ENCODE measurements around the gene PTPRZ1.

PTPRZ1 gene

GRCh38 chr7:121954803-121955202 is 81.8 kb downstream of the PTPRZ1 start:
- no peak for DNase-seq (ENCODE audit: low read depth)

- no peak for DNase-seq (ENCODE audit: low read depth)
These were observed 84.7 kb downstream of the PTPRZ1 start for GRCh38 chr7:121957626-121958025.

DNA sequence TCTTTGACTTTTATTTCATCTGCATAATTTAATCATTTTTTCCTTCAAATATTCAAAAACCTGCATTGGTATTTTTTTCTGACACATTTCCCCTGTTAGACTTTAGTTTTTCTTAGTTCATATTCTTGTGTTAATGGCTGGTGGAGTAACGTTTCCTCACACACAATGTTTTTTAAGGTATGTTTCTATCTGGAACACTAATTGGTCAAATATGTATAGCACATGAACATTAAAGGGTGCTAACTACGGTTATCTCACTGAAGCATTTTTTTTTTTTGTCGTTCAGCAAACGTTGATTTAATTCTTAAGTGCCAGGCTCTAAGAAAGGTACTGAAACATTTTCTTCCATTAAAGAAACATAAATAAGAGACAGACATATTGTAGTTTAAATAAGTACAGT is 87.7 kb downstream of the PTPRZ1 start:
- no peak for DNase-seq (ENCODE audit: low read depth)

DNA sequence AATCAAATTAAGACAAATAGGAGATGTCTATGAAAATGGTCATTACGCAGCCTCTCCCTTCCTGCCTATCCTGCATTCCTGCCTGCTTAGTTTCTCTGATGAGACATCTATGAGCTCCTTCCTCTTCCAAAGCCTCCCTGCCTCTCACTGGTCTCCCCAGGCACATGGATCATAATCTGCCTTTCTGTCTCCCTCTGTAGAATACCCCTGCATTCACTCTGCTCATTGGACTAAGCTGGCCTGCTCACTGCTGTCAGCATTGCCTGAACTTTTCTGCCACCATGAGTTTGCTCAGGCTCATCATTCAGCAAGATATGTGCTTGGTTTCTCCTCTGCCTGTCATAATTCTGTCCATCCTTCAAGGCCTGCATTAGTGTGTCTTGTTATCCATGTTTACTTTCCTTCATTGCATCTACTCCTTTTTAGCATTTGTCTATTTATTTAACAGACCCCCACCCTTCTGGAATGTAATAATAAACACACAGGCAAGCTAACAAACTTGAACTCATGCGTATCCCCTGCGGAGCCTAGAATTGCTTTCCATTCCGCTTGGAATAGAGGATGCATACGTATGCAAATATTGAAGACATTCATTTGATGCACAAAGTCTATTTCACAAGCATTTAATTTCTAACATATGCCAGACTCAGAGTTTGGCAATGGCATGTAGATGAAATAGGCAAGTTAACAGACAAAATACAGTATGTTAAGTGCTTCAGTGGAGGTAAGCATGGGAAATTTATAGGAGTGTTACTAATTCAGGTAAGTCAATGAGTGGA is 88.3 kb downstream of the PTPRZ1 start:
- no peak for DNase-seq (ENCODE audit: low read depth)

DNA sequence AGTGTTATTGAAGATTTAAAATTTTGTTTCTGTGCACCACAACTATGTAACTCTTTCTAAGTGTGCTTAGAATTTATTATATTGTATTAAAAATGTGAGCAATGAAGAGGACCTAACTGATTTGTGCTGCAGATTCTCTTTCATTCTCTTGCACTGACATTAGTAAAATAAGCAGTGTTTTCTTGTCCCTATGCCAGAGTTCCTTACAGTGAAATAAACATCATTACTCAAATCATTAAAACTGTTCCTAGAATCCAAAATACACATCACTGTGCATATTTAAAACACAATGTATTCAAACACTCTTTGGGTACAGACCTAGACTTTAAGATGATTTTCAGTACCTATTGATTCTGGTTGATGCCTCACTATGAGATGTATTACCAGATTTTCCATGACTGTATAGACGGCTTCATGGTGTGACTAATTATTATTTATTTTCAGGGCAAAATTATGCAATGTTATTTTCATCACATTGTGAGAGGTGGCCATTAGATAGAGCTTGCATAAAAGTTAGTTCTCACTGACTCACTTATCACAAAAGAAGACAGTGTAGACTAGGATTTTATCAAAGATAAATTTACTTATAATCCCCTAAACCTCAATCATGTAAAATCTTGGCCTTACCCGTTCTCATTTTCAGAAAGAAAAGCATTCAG is 93.4 kb downstream of the PTPRZ1 start:
- no peak for DNase-seq (ENCODE audit: low read depth)

GRCh38 chr7:121966935-121967332 is 94.0 kb downstream of the PTPRZ1 start:
- DNase-seq (ENCODE audit: low read depth): no peak

- no peak for DNase-seq (ENCODE audit: low read depth)
These were observed 112.6 kb downstream of the PTPRZ1 start for GRCh38 chr7:121985476-121986030.

- DNase-seq (ENCODE audit: low read depth): no peak
These were observed 119.1 kb downstream of the PTPRZ1 start for GRCh38 chr7:121992068-121992467.

DNA sequence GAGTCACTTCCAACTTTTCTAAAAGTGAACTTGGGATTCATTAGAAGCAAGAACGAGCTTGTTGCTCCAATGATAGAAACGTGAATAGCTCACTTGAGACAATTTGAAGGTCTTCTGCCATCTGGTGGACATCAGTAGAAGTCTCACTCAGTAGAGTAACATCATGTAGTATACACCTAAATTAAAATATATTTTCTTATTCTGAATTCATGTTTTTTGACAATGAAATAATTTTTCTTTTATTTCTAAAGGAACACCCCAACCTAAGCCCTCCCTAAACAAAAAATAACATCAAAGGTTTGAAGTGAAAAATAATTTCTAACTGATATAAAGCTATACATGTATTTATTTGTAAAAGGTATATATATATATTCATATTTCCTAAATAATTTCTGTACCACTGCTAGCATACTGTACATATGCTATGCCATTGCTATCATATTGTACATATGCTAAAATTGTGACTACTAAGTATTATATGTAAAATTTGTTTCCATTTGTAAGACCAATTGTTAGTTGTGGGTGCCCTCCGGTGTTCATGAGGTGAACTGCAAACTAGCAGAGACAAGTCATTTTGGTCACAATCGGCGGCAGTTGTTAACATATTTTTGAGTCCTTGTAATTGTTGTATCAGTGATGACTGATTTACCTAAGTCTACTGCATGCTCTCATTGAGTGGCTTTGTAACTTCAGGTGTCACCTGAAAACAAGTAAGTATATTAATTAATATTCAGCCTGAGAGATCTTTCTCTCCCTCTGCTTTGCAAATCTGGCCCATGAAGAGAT is 121.9 kb downstream of the PTPRZ1 start:
- peak; percentile 27 for DNase-seq (ENCODE audit: low read depth)

DNA sequence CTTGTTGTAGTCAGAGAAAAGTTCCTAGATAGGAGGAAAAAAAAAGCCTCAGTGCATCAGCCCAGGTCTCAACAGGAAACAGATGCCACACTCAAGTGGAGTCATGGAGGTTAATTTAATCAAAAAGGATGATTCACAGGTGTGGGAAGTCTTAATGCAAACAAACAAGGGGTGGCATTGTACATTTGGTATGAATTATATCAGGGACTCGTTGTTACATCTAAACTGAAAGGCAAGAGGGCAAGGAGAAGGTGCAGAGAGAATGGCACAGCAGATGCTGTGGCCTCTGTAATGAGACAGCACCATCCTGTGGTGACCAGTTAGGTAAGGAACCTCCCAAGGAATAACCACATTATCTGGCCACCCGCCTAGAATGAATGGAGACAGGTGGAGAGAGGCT is 133.7 kb downstream of the PTPRZ1 start:
- DNase-seq (ENCODE audit: low read depth): no peak

- DNase-seq (ENCODE audit: low read depth): no peak
These were observed 137.2 kb downstream of the PTPRZ1 start for GRCh38 chr7:122010116-122010515.

DNA sequence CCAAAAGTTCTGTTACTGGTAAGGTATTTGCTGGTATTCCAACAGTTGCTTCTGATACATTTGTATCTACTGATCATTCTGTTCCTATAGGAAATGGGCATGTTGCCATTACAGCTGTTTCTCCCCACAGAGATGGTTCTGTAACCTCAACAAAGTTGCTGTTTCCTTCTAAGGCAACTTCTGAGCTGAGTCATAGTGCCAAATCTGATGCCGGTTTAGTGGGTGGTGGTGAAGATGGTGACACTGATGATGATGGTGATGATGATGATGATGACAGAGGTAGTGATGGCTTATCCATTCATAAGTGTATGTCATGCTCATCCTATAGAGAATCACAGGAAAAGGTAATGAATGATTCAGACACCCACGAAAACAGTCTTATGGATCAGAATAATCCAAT is 140.1 kb downstream of the PTPRZ1 start:
- no peak for DNase-seq (ENCODE audit: low read depth)

- DNase-seq (ENCODE audit: low read depth): no peak
These were observed 140.7 kb downstream of the PTPRZ1 start for GRCh38 chr7:122013630-122014029.

DNA sequence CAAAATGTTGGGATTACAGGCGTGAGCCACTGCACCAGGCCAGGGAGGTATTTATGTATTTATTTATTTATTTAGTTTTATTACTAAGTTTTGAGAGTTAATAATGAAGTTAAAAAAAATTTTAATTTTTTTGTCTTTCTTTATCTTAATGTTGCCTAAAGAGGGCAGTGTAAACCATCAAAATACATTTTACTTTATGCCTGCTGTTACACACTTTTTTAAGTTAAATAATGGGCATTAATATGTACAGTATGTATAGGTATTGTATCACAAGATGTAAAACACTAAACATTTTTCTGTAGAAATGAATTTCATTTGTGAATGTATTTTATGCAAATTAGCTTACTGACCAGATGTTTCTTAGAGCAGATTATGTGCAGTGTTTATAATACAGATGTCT is 141.7 kb downstream of the PTPRZ1 start:
- DNase-seq (ENCODE audit: low read depth): no peak

- no peak for DNase-seq (ENCODE audit: low read depth)
These were observed 145.1 kb downstream of the PTPRZ1 start for GRCh38 chr7:122018032-122018431.

GRCh38 chr7:122027058-122027457 is 154.1 kb downstream of the PTPRZ1 start:
- no peak for DNase-seq (ENCODE audit: low read depth)

- no peak for DNase-seq (ENCODE audit: low read depth)
These were observed 160.7 kb downstream of the PTPRZ1 start for GRCh38 chr7:122033641-122034040.

GRCh38 chr7:122035876-122036275 is 162.9 kb downstream of the PTPRZ1 start:
- no peak for DNase-seq (ENCODE audit: low read depth)

GRCh38 chr7:122038134-122038533 is 165.2 kb downstream of the PTPRZ1 start:
- DNase-seq (ENCODE audit: low read depth): no peak

GRCh38 chr7:122038904-122039303 is 165.9 kb downstream of the PTPRZ1 start:
- no peak for DNase-seq (ENCODE audit: low read depth)

DNA sequence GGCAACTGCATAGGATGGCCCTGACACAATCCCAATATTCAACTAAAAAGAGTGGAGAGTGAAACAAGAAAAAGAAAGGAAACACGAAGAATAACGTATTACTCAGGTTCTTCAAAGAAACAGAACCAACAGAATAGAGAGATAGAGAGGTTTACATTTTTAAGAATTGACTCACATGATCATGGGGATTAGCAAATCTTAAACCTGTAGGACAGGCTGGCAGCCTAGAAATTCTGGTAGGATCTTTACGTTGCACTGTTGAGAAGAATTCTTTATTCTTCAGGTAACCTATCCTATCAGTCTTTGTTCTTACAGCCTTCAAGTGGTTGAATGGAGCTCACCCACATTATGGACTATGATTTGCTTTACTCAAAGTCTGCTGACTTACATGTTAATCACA is 167.2 kb downstream of the PTPRZ1 start:
- no peak for DNase-seq (ENCODE audit: low read depth)

DNA sequence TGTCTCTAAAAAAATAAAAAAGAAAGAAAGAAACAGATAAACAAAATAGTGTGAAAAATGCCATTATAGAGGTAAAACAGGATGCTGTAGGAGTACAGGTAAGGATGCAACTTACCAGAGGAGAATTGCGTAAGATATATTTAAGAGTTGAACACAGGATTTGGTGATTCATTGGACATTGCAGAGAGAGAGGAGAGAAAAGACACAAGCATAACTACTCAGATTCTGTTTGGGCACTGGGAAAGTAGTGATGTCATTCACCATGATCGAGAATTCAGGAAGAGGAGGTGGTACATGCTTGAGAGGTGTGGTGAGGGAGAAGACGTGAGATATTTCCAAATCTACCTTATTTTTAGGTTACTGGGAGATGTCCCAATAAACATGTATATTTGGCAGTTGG is 173.4 kb downstream of the PTPRZ1 start:
- DNase-seq (ENCODE audit: low read depth): no peak

DNA sequence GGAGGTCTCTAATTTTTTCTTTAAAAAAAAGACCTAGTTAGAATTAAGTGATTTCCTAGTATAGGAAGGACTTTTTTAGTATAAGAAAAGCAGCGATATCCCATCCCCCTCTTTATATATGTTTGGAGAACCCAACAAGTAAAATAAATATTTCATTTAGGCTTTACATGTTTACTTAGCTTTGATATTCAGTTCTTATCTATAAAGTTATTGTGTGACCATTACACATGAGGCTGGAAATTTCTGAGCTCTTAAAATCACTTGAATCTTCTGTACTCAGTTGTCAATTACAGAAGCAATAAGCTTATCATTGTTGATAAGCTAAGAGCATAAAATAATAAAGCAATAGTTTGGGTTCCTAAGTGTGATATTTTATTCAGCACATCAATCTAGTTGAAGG is 181.4 kb downstream of the PTPRZ1 start:
- no peak for DNase-seq (ENCODE audit: low read depth)
